Measurements from ENCODE around the gene TMEM150B.

The TMEM150B gene

DNA sequence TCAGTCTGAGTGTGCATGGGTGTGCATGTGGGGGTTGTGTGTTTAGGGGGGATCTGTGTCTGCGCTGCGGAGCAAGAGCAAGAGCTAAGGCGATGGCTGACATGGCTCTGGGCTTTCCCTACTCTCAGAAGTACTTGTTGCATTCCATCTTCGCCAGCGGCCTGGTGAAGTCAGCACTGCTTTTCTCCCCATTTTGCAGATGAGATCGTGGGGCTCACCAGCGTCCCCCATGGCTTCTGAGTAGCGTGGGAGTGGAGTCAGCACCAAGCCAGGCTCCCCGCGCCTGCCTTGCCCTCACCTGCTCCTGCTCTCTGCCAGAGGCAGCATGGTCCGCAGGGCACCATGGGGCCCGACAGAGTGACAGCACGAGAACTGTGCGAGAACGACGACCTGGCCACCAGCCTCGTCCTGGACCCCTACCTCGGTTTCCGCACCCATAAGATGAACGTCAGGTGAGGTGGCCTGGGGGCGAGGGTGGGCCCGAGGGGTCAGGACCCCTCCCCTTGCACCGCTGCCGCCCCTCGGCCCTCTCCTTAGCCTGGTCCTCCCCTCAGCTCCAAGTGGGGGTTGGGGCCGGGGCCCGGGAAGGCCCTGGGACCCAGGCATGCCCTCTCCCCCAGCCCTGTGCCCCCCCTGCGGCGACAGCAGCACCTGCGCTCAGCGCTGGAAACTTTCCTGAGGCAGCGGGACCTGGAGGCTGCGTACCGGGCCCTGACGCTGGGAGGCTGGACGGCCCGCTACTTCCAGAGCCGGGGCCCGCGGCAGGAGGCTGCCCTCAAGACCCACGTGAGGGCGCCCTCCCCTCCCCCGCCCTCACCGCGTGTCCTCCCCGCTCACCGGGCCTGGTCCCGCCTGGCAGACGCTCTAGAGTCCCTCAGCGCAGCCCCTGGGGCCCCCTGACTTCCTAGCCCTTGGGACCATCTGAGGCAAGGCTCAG is 16.7 kb upstream of the TMEM150B start:
- DNase-seq (ENCODE audit: low read depth) = no peak
- TF ChIP-seq, protein P1, sequence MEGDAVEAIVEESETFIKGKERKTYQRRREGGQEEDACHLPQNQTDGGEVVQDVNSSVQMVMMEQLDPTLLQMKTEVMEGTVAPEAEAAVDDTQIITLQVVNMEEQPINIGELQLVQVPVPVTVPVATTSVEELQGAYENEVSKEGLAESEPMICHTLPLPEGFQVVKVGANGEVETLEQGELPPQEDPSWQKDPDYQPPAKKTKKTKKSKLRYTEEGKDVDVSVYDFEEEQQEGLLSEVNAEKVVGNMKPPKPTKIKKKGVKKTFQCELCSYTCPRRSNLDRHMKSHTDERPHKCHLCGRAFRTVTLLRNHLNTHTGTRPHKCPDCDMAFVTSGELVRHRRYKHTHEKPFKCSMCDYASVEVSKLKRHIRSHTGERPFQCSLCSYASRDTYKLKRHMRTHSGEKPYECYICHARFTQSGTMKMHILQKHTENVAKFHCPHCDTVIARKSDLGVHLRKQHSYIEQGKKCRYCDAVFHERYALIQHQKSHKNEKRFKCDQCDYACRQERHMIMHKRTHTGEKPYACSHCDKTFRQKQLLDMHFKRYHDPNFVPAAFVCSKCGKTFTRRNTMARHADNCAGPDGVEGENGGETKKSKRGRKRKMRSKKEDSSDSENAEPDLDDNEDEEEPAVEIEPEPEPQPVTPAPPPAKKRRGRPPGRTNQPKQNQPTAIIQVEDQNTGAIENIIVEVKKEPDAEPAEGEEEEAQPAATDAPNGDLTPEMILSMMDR (conservative IDR thresholded peaks at IDR 0.05; ENCODE audit: low read depth, low read length) = no peak
- peak overlapping the region; percentile 74 for H3K4me3 ChIP-seq (ENCODE audit: low read depth, low read length)

GRCh38 chr19:55341171-55341588 is 16.0 kb upstream of the TMEM150B start:
- H3K4me3 ChIP-seq (ENCODE audit: low read depth, low read length) = peak overlapping the region; percentile 74
- TF ChIP-seq, protein P1 (conservative IDR thresholded peaks at IDR 0.05; ENCODE audit: low read depth, low read length) = no peak
- peak; percentile 57 for DNase-seq (ENCODE audit: low read depth)

GRCh38 chr19:55340784-55341147 is 15.6 kb upstream of the TMEM150B start:
- TF ChIP-seq, protein P1 (conservative IDR thresholded peaks at IDR 0.05; ENCODE audit: low read depth, low read length) = peak; percentile 46
- peak overlapping the region; percentile 74 for H3K4me3 ChIP-seq (ENCODE audit: low read depth, low read length)
- no peak for DNase-seq (ENCODE audit: low read depth)

GRCh38 chr19:55339889-55340783 is 15.0 kb upstream of the TMEM150B start:
- TF ChIP-seq, protein P1 (conservative IDR thresholded peaks at IDR 0.05; ENCODE audit: low read depth, low read length) = no peak
- DNase-seq (ENCODE audit: low read depth) = no peak
- peak overlapping the region; percentile 74 for H3K4me3 ChIP-seq (ENCODE audit: low read depth, low read length)

DNA sequence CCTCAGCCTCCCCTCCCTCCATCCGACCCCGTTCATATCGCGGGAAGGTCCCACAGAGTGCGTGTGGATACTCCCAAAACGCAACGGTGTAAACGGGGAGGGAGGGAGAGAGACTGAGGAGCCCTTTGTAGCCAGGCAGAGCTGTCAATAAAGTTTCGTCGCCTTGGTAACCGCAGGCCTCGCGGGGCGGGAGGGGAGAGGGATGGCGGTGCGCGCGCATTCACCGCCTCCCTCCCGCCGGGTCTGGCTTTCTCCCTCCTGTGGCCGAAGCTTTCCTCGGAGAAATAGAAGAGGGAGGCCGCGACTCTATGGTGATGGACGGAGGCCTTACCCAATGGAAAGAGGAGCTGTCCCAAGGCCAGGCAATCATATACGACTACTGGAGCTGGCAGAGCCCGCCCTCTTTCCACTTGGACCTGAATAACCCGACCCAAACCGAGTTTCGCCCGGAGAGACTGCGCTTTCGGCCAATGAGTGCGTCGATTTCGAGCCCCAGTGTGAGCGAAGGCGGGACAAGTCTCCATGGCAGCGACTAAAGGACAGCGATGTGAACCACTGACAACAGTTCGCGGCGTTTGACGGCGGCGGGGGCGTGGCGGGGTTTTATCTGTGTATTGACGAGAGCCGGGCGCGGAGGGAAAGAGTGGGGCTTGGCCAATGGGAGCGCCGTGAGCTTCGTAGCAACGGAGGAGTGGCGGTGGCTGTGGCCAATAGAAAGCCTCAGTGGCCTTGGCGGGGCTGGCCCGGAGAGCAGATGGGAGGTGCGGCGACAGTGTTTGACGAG is 14.2 kb upstream of the TMEM150B start, which contains the start of gene KMT5C:
Gene KMT5C, plus strand, starts transcription at position 772 of the 784 bp plus-strand sequence. CDS start 2,061 bp downstream, outside the sequence.
- TF ChIP-seq, protein P1 (conservative IDR thresholded peaks at IDR 0.05; ENCODE audit: low read depth, low read length) = peak; percentile 50
- H3K4me3 ChIP-seq (ENCODE audit: low read depth, low read length) = peak within 1 kb of the TSS; percentile 74
- peak; percentile 100 for DNase-seq (ENCODE audit: low read depth)

DNA sequence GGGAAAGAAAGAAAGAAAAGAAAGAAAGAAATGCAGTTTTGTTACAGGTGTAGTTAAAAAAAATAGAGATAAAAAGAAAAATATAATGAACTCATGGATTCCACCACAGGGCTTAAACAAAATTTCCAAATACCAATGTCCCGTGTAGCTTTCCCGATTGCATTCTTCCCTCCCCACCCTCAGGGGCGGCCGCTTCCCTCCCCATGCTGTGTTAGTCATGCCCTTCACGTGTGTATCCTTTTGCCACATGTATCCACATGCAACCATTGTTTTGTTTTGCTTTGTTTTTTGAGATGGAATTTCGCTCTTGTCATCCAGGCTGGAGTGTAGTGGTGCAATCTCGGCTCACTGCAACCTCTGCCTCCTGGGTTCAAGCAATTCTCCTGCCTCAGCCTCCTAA is 11.0 kb upstream of the TMEM150B start:
- TF ChIP-seq, protein P1 (conservative IDR thresholded peaks at IDR 0.05; ENCODE audit: low read depth, low read length) = no peak
- H3K4me3 ChIP-seq (ENCODE audit: low read depth, low read length) = no peak overlapping the region
- no peak for DNase-seq (ENCODE audit: low read depth)

Measured in choroid plexus epithelial cell (primary cell).